DND-41 (cell line): Measurements from ENCODE around the gene TNIK.

Experiments
- ATAC-seq: fragments of 200-7000 bp; cut with Tn5 transposase; 3 replicates; pipeline ENCODE4 v1.9.1; 2021; ENCODE audit warnings: low read depth; ENCODE audit not compliant: insufficient read depth
- DNase-seq: peaks from one replicate; pipeline ENCODE4 v3.0.0-alpha.2; 2020
- H2AFZ ChIP-seq: 2 replicates; pipeline ENCODE4 v1.6.0; 2012; ENCODE audit warnings: low read depth, low read length
- H3K27ac ChIP-seq: 2 replicates; pipeline ENCODE4 v1.5.1; 2012; ENCODE audit warnings: low read length, inconsistent platforms
- H3K27me3 ChIP-seq: fragments of 200-600 bp; sonication (generic); 2 replicates; pipeline ENCODE4 v1.6.0; 2012; ENCODE audit warnings: low read length, mild to moderate bottlenecking, inconsistent platforms; ENCODE audit not compliant: insufficient read depth, poor library complexity
- H3K36me3 ChIP-seq: 2 replicates; pipeline ENCODE4 v1.5.1; 2012; ENCODE audit warnings: low read length, inconsistent platforms; ENCODE audit not compliant: insufficient read depth
- H3K4me1 ChIP-seq: 2 replicates; pipeline ENCODE4 v1.5.1; 2012; ENCODE audit warnings: mild to moderate bottlenecking, low read length; ENCODE audit not compliant: insufficient read depth
- H3K4me2 ChIP-seq: 2 replicates; pipeline ENCODE4 v1.6.0; 2012; ENCODE audit warnings: mild to moderate bottlenecking, moderate library complexity, low read length, inconsistent platforms; ENCODE audit not compliant: insufficient read depth
- H3K4me3 ChIP-seq, 2 experiments: fragments of 200-600 bp in 1 of 2; shearing (Covaris generic) in 1 of 2; 2 replicates each; pipeline ENCODE4 v1.5.1; 2012 to 2016; ENCODE audit warnings: inconsistent platforms in 2 of 2, low read length in 2 of 2, mild to moderate bottlenecking in 2 of 2, low read depth in 1 of 2, moderate library complexity in 1 of 2
- H3K79me2 ChIP-seq: 2 replicates; pipeline ENCODE4 v1.6.0; 2012; ENCODE audit warnings: low read length, inconsistent platforms; ENCODE audit not compliant: insufficient read depth
- H3K9ac ChIP-seq: 2 replicates; pipeline ENCODE4 v1.6.0; 2012; ENCODE audit warnings: low read depth, mild to moderate bottlenecking, inconsistent platforms, low read length, moderate library complexity
- H3K9me3 ChIP-seq: 2 replicates; pipeline ENCODE4 v1.5.1; 2012; ENCODE audit warnings: low read length, moderate library complexity, mild to moderate bottlenecking, inconsistent platforms; ENCODE audit not compliant: insufficient read depth, severe bottlenecking
- H4K20me1 ChIP-seq: 2 replicates; pipeline ENCODE4 v1.6.0; 2012; ENCODE audit warnings: low read length; ENCODE audit not compliant: insufficient read depth
- CTCF ChIP-seq: IDR thresholded peaks from 2 replicates; pipeline ENCODE4 v1.5.1; 2012; ENCODE audit warnings: borderline replicate concordance, low read length, moderate library complexity, mild to moderate bottlenecking; ENCODE audit not compliant: poor library complexity, severe bottlenecking; ENCODE audit errors: extremely low read depth
- EZH2 ChIP-seq: IDR thresholded peaks from 3 replicates; pipeline ENCODE4 v1.6.1; 2012; ENCODE audit warnings: borderline replicate concordance, low read depth, mild to moderate bottlenecking, moderate library complexity, low read length, inconsistent platforms; ENCODE audit not compliant: severe bottlenecking

Gene TNIK

DNA sequence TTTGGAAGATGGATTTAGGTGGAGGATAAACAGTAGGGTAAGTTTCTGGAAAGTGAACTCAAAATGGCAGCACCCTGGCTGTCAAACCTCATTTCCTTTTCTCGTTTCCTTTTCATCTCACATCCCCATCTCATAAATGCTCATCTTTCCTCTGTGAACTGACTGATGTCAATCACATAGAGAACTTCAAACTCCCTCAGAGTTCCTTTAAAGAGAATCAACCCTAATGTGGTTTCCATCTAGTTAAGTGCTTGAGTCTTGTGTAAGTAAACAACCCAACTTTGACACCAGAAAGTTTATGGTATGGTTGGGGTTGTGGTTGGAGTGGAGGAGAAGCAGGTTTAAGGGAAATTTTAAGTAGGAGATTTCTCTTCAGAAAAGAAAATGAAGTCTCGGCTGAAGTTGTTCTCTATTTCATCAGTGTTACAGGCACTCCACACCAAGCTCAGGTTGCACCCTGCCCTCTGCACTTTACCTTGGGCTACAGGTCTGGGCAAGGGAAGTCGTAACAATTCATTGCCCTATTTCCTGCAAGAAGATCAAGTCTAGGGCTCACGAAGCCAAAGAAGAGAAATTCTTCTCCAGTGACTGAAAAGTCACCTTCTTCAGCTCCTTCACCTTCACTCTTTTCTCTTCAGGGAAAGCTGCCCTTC is 34.4 kb upstream of the TNIK start:
- Histone ChIP-seq H3K27ac (no peak overlapping the region), H2AFZ (no peak overlapping the region), H3K4me1 (no peaks in the 10 kb centered on the region), H3K9ac (no peak overlapping the region), H3K4me3 (no peak overlapping the region), H3K36me3 (no peaks in the 10 kb centered on the region), H3K9me3 (no peaks in the 10 kb centered on the region), H3K27me3 (no peaks in the 10 kb centered on the region), H3K4me2 (no peak overlapping the region), H3K79me2 (no peaks in the 10 kb centered on the region), H4K20me1 (no peaks in the 10 kb centered on the region)
- TF ChIP-seq EZH2 (no peak), CTCF (no peak)
- ATAC-seq (peak; percentile 27; the same call in 1 of the 3 replicates), DNase-seq (no peak)

GRCh38 chr3:171491361-171491760 is 31.2 kb upstream of the TNIK start:
- H3K4me2 ChIP-seq = peak overlapping the region; percentile 38; the same call in 1 of the 2 replicates
- H3K79me2 ChIP-seq = no peaks in the 10 kb centered on the region
- H3K27me3 ChIP-seq = no peaks in the 10 kb centered on the region
- H3K4me1 ChIP-seq = no peaks in the 10 kb centered on the region
- no peak for DNase-seq
- no peak overlapping the region for H3K4me3 ChIP-seq
- no peaks in the 10 kb centered on the region for H3K36me3 ChIP-seq
- no peak overlapping the region for H3K27ac ChIP-seq
- no peaks in the 10 kb centered on the region for H3K9me3 ChIP-seq
- H3K9ac ChIP-seq = no peak overlapping the region
- peak overlapping the region; percentile 26 for H2AFZ ChIP-seq
- no peaks in the 10 kb centered on the region for H4K20me1 ChIP-seq
- TF ChIP-seq CTCF (no peak), EZH2 (no peak)
- ATAC-seq = peak; percentile 58

- TF ChIP-seq CTCF = no peak
- no peak for TF ChIP-seq EZH2
- no peak for ATAC-seq
- H3K4me2 ChIP-seq = no peak overlapping the region
- H3K36me3 ChIP-seq = no peaks in the 10 kb centered on the region
- H3K4me1 ChIP-seq = no peaks in the 10 kb centered on the region
- H3K9ac ChIP-seq = no peak overlapping the region
- H4K20me1 ChIP-seq = no peaks in the 10 kb centered on the region
- no peaks in the 10 kb centered on the region for H3K79me2 ChIP-seq
- no peak overlapping the region for H3K27ac ChIP-seq
- H2AFZ ChIP-seq = peak overlapping the region; percentile 26; the same call in 1 of the 2 replicates
- no peak for DNase-seq
- H3K9me3 ChIP-seq = no peaks in the 10 kb centered on the region
- H3K4me3 ChIP-seq = no peak overlapping the region
- H3K27me3 ChIP-seq = no peaks in the 10 kb centered on the region
Measured at GRCh38 chr3:171490901-171491300, 30.7 kb upstream of the TNIK start.
